SK-N-SH (cell line): Measurements from ENCODE around the gene IRAK2. TPM values are rescaled to one million over a fixed set of nuclear protein-coding genes. Genes with fewer than 3 reads are reported as not detected.
A peak's percentile ranks its signal among the peaks of the same experiment; 100 is the strongest.
"Not testable (repeated sequence)": the region's sequence is repeated elsewhere in the genome, so short reads cannot be mapped to it uniquely, and the experiment has no call there.

ENCODE experiments used
- CTCF ChIA-PET: fragments of 300-600, 350-600 bp; formaldehyde crosslinking; extraction: SDS; loops from one replicate; lab custom pipeline; 2021; lab: Yijun Ruan, JAX
- POLR2A ChIA-PET: fragments of 350-600 bp; sonication (Branson Sonifier 250); formaldehyde crosslinking; extraction: SDS; loops from one replicate; lab custom pipeline; 2020; ENCODE audit warnings: antibody characterized with exemption, inconsistent platforms; lab: Yijun Ruan, JAX
- DNase-seq: peaks from one replicate; pipeline ENCODE4 v3.0.0; 2012
- H2AFZ ChIP-seq: fragments of 200-600 bp; sonication (generic); 2 replicates; pipeline ENCODE4 v1.8.1; 2016; ENCODE audit warnings: antibody characterized with exemption, mild to moderate bottlenecking, low read depth
- H3F3A ChIP-seq: fragments of 200-600 bp; sonication (generic); replicated peaks from 2 replicates; pipeline ENCODE3; 2016; ENCODE audit warnings: antibody characterized with exemption, mild to moderate bottlenecking; ENCODE audit not compliant: insufficient read depth
- H3K27ac ChIP-seq, 2 experiments: fragments of 200-500 bp in 1 of 2; fragments of 200-600 bp in 1 of 2; sonication (Bioruptor generic) in 1 of 2; sonication (generic), shearing (Covaris generic) in 1 of 2; 2 replicates each; pipeline versions ENCODE4 v1.5.1 to v1.6.1; 2014 to 2016; ENCODE audit warnings: low read depth in 2 of 2, inconsistent platforms in 1 of 2, low read length in 1 of 2, mild to moderate bottlenecking in 1 of 2, mixed read lengths in 1 of 2
- H3K27me3 ChIP-seq: fragments of 200-600 bp; sonication (generic), shearing (Covaris generic); 2 replicates; pipeline ENCODE4 v1.6.1; 2016; ENCODE audit warnings: mixed run types; ENCODE audit not compliant: insufficient read depth
- H3K36me3 ChIP-seq, 2 experiments: fragments of 200-500 bp in 1 of 2; fragments of 200-600 bp in 1 of 2; sonication (Bioruptor generic) in 1 of 2; sonication (generic) in 1 of 2; replicated peaks in 1 of 2; 2 replicates each; pipeline versions ENCODE3 to v1.5.1; 2014 to 2016; ENCODE audit warnings: low read length in 1 of 2, mild to moderate bottlenecking in 1 of 2; ENCODE audit not compliant: insufficient read depth in 2 of 2, control insufficient read depth in 1 of 2
- H3K4me1 ChIP-seq, 2 experiments: fragments of 200-500 bp in 1 of 2; fragments of 200-600 bp in 1 of 2; sonication (Bioruptor generic) in 1 of 2; sonication (generic), shearing (Covaris generic) in 1 of 2; 2 replicates each; pipeline versions ENCODE4 v1.5.1 to v1.6.1; 2014 to 2016; ENCODE audit warnings: low read depth in 1 of 2, low read length in 1 of 2, mixed run types in 1 of 2; ENCODE audit not compliant: insufficient read depth in 2 of 2, control insufficient read depth in 1 of 2
- H3K4me2 ChIP-seq: fragments of 200-600 bp; sonication (generic), shearing (Covaris generic); 2 replicates; pipeline ENCODE4 v1.6.1; 2017; ENCODE audit warnings: mixed run types
- H3K4me3 ChIP-seq, 2 experiments: fragments of 200-500 bp in 1 of 2; fragments of 200-600 bp in 1 of 2; sonication (Bioruptor generic) in 1 of 2; sonication (generic), shearing (Covaris generic) in 1 of 2; 2 replicates each; pipeline versions ENCODE4 v1.5.1 to v1.8.1; 2014 to 2016; ENCODE audit warnings: low read depth in 2 of 2, inconsistent platforms in 1 of 2, low read length in 1 of 2, mild to moderate bottlenecking in 1 of 2, mixed read lengths in 1 of 2, moderate library complexity in 1 of 2
- H3K79me2 ChIP-seq: fragments of 200-600 bp; sonication (generic); 2 replicates; pipeline ENCODE4 v1.8.1; 2017; ENCODE audit warnings: mild to moderate bottlenecking; ENCODE audit not compliant: insufficient read depth
- H3K9ac ChIP-seq: fragments of 200-600 bp; sonication (generic); 2 replicates; pipeline ENCODE4 v1.6.1; 2017; ENCODE audit warnings: mixed run types
- H3K9me2 ChIP-seq: fragments of 200-600 bp; sonication (generic); 2 replicates; pipeline ENCODE4 v1.6.1; 2017; ENCODE audit warnings: mixed run types
- H3K9me3 ChIP-seq: fragments of 200-600 bp; sonication (generic); 2 replicates; pipeline ENCODE4 v1.6.1; 2017; ENCODE audit warnings: mixed run types, mild to moderate bottlenecking, moderate library complexity
- H4K20me1 ChIP-seq: fragments of 200-600 bp; sonication (generic); 2 replicates; pipeline ENCODE4 v1.6.1; 2017; ENCODE audit warnings: mild to moderate bottlenecking, mixed run types; ENCODE audit not compliant: insufficient read depth
- ELF1 ChIP-seq: IDR thresholded peaks from 2 replicates; pipeline ENCODE4 v1.4.0; 2012
- RAD21 ChIP-seq: IDR thresholded peaks from 2 replicates; pipeline ENCODE4 v1.6.1; 2012; ENCODE audit warnings: mild to moderate bottlenecking, low read length
- RFX5 ChIP-seq: IDR thresholded peaks from 2 replicates; pipeline ENCODE4 v1.6.1; 2012; ENCODE audit warnings: mild to moderate bottlenecking, improper control_type of control experiment, low read length
- USF1 ChIP-seq: IDR thresholded peaks from 2 replicates; pipeline ENCODE4 v1.4.0; 2012; ENCODE audit warnings: low read depth, borderline replicate concordance
- YY1 ChIP-seq: IDR thresholded peaks from 2 replicates; pipeline ENCODE4 v1.4.0; 2012; ENCODE audit warnings: low read depth, mild to moderate bottlenecking
- WGBS: methylation state at CpG from one replicate; pipeline ENCODE4 v1.1.6; 2017; ENCODE audit warnings: low lambda C conversion rate; 5-methylcytosine and 5-hydroxymethylcytosine counted together
- polyA plus RNA-seq, 3 experiments: library from polyadenylated mRNA; depleted of rRNA; stranded (reverse); fragments of >200 nt; gene quantifications; 2 replicates each; pipeline ENCODE4 v1.2.3, GENCODE V29; 2012

The IRAK2 gene
- polyA plus RNA-seq, 1 of the 3 experiments (the other 2 are of a cell fraction), result 7.7 TPM

GRCh38 chr3:10160925-10161324, 3.8 kb upstream of the IRAK2 start:
- H3K9me2 ChIP-seq, result no peaks in the 10 kb centered on the region
- no peak for DNase-seq
- H3K4me1 ChIP-seq, result peaks cover 7 to 12% of the 10 kb centered on the region in 2 experiments; a peak in 2 of 4 replicates
- TF ChIP-seq RAD21 (no peak), ELF1 (no peak)
- 75% methylated on average over 6 of the region's 6 CpGs for WGBS
- no peaks in the 10 kb centered on the region for H3K9me3 ChIP-seq
- H3K36me3 ChIP-seq, result no peaks in the 10 kb centered on the region
- H3K79me2 ChIP-seq, result peaks cover 8% of the 10 kb centered on the region
- no peak overlapping the region for H2AFZ ChIP-seq
- no peak overlapping the region for H3K4me2 ChIP-seq
- POLR2A ChIA-PET, result no interaction called here
- no peak overlapping the region for H3K9ac ChIP-seq
- no peak overlapping the region for H3K4me3 ChIP-seq
- CTCF ChIA-PET, result interaction anchor here (1.0 to 1.2 kb wide), 2 partner anchors 14 to 63 kb away, joined by 3 to 4 read pairs; no protein-coding TSS in a partner anchor
- H3K27me3 ChIP-seq, result no peaks in the 10 kb centered on the region
- no peaks in the 10 kb centered on the region for H4K20me1 ChIP-seq
- no peak overlapping the region for H3K27ac ChIP-seq
- H3F3A ChIP-seq, result peaks cover 8% of the 10 kb centered on the region

- peaks cover 7 to 12% of the 10 kb centered on the region in 2 experiments; a peak in 2 of 4 replicates for H3K4me1 ChIP-seq
- H4K20me1 ChIP-seq, result no peaks in the 10 kb centered on the region
- no peak overlapping the region for H3K9ac ChIP-seq
- no peaks in the 10 kb centered on the region for H3K9me2 ChIP-seq
- H3K4me2 ChIP-seq, result no peak overlapping the region
- ChIA-PET POLR2A (no interaction called here), CTCF (no interaction called here)
- H3K4me3 ChIP-seq, result no peak overlapping the region
- H2AFZ ChIP-seq, result no peak overlapping the region
- no peak for DNase-seq
- no peak overlapping the region for H3K27ac ChIP-seq
- H3K79me2 ChIP-seq, result peaks cover 21% of the 10 kb centered on the region
- 91% methylated on average over 6 of the region's 6 CpGs for WGBS
- no peak for TF ChIP-seq YY1
- no peak for TF ChIP-seq RFX5
- TF ChIP-seq USF1, result no peak
- no peaks in the 10 kb centered on the region for H3K9me3 ChIP-seq
- peaks cover 0 to 4% of the 10 kb centered on the region in 2 experiments for H3K36me3 ChIP-seq
- no peaks in the 10 kb centered on the region for H3K27me3 ChIP-seq
- H3F3A ChIP-seq, result peaks cover 18% of the 10 kb centered on the region
These were observed 2.5 kb upstream of the IRAK2 start for GRCh38 chr3:10162185-10162584.

GRCh38 chr3:10164201-10164545, 546 bp upstream of the IRAK2 start:
- H3K79me2 ChIP-seq, result peaks cover 39% of the 10 kb centered on the region
- POLR2A ChIA-PET, H3K9me3 ChIP-seq, H3K27me3 ChIP-seq, H3K27ac ChIP-seq, H3K9ac ChIP-seq, H3K9me2 ChIP-seq, H4K20me1 ChIP-seq, DNase-seq: not testable (repeated sequence)
- CTCF ChIA-PET, result interaction anchor here (0.8 to 2.1 kb wide), 5 partner anchors 11 to 366 kb away, joined by 3 to 6 read pairs (median 3); no protein-coding TSS in a partner anchor
- peaks cover 7 to 12% of the 10 kb centered on the region in 2 experiments; a peak in 2 of 4 replicates for H3K4me1 ChIP-seq
- WGBS, result 46% methylated on average over 12 of the region's 12 CpGs
- H2AFZ ChIP-seq, result peak overlapping the region; percentile 78
- peak overlapping the region; percentile 70 to 98 for H3K4me3 ChIP-seq
- peaks cover 18% of the 10 kb centered on the region for H3F3A ChIP-seq
- peak overlapping the region; percentile 85 for H3K4me2 ChIP-seq
- peaks cover 0 to 20% of the 10 kb centered on the region in 2 experiments for H3K36me3 ChIP-seq
